HepG2 (cell line): ENCODE data around the gene NPIPB6. TPM values are rescaled to one million over a fixed set of nuclear protein-coding genes. Genes with fewer than 3 reads are reported as not detected.
A peak's percentile ranks its signal among the peaks of the same experiment; 100 is the strongest.

ENCODE experiments used
- ATF1 ChIP-seq: IDR thresholded peaks from 2 replicates; pipeline ENCODE4 v1.6.1; 2016; ENCODE audit warnings: mild to moderate bottlenecking, control low read depth
- CSRNP1 ChIP-seq: sonication (generic); formaldehyde crosslinking; IDR thresholded peaks from 2 replicates; pipeline ENCODE4 v1.8.1; 2023; ENCODE audit warnings: mild to moderate bottlenecking, missing genetic modification reagents
- DR1 ChIP-seq: sonication (generic); formaldehyde crosslinking; IDR thresholded peaks from 2 replicates; pipeline ENCODE4 v1.8.0; 2021; ENCODE audit warnings: mild to moderate bottlenecking, missing genetic modification reagents, inconsistent platforms
- ELF3 ChIP-seq: IDR thresholded peaks from 2 replicates; pipeline ENCODE4 v1.6.1; 2016; ENCODE audit warnings: missing genetic modification reagents, missing compliant biosample characterization
- FOXP1 ChIP-seq, 2 experiments: fragments of 450-650 bp in 1 of 2; IDR thresholded peaks; 2 replicates each; pipeline ENCODE4 v1.6.1; 2017 to 2018; ENCODE audit warnings: antibody characterized with exemption in 1 of 2
- GATAD2A ChIP-seq: IDR thresholded peaks from 2 replicates; pipeline ENCODE4 v1.6.1; 2016
- GPBP1L1 ChIP-seq: sonication (generic); formaldehyde crosslinking; IDR thresholded peaks from 2 replicates; pipeline ENCODE4 v1.5.0; 2020; ENCODE audit warnings: mild to moderate bottlenecking, missing genetic modification reagents
- HCFC1 ChIP-seq: fragments of 150-350 bp; IDR thresholded peaks from 2 replicates; pipeline ENCODE4 v1.6.1; 2014; ENCODE audit warnings: low read depth, low read length
- IRX3 ChIP-seq: sonication (generic); formaldehyde crosslinking; IDR thresholded peaks from 2 replicates; pipeline ENCODE4 v1.8.1; 2023; ENCODE audit warnings: mild to moderate bottlenecking, low read depth, missing genetic modification reagents, borderline replicate concordance
- KMT2B ChIP-seq: IDR thresholded peaks from 2 replicates; pipeline ENCODE4 v1.6.1; 2016; ENCODE audit warnings: missing genetic modification reagents, missing compliant biosample characterization
- MXI1 ChIP-seq: IDR thresholded peaks from 3 replicates; pipeline ENCODE4 v1.6.1; 2012; ENCODE audit warnings: low read depth, low read length, inconsistent platforms, borderline replicate concordance
- NR2C2 ChIP-seq: sonication (generic); formaldehyde crosslinking; IDR thresholded peaks from 2 replicates; pipeline ENCODE4 v1.4.0; 2020; ENCODE audit warnings: missing genetic modification reagents, mild to moderate bottlenecking, moderate library complexity, borderline replicate concordance
- PTBP1 ChIP-seq: fragments of 200-400 bp; formaldehyde crosslinking; IDR thresholded peaks from 2 replicates; pipeline ENCODE4 v1.6.1; 2018; ENCODE audit warnings: low read length, low read depth; ENCODE audit not compliant: poor library complexity, severe bottlenecking
- RFXAP ChIP-seq: sonication (generic); formaldehyde crosslinking; IDR thresholded peaks from 2 replicates; pipeline ENCODE4 v1.4.0; 2020; ENCODE audit warnings: missing genetic modification reagents, borderline replicate concordance
- RNF2 ChIP-seq: fragments of 450-650 bp; conservative IDR thresholded peaks from 2 replicates; pipeline ENCODE4 v1.6.1; 2016; ENCODE audit warnings: low read depth
- SIN3A ChIP-seq: IDR thresholded peaks from 2 replicates; pipeline ENCODE4 v1.6.1; 2011; ENCODE audit warnings: low read depth, mild to moderate bottlenecking, control low read depth, low read length, borderline replicate concordance
- SOX6 ChIP-seq, 2 experiments: fragments of 450-650 bp in 1 of 2; sonication (generic) in 1 of 2; formaldehyde crosslinking in 1 of 2; IDR thresholded peaks; 2 replicates each; pipeline versions ENCODE4 v1.4.0 to v1.6.1; 2017 to 2020; ENCODE audit warnings: antibody characterized with exemption in 1 of 2, mild to moderate bottlenecking in 1 of 2, missing genetic modification reagents in 1 of 2
- SP5 ChIP-seq: IDR thresholded peaks from 2 replicates; pipeline ENCODE4 v1.6.1; 2016; ENCODE audit warnings: low read depth, borderline replicate concordance
- TEAD2 ChIP-seq: sonication (generic); formaldehyde crosslinking; IDR thresholded peaks from 2 replicates; pipeline ENCODE4 v1.9.0; 2021; ENCODE audit warnings: missing genetic modification reagents
- ZBTB34 ChIP-seq: sonication (generic); formaldehyde crosslinking; IDR thresholded peaks from 2 replicates; pipeline ENCODE4 v1.8.0; 2022; ENCODE audit warnings: mild to moderate bottlenecking, missing genetic modification reagents
- ZKSCAN5 ChIP-seq: sonication (generic); formaldehyde crosslinking; IDR thresholded peaks from 2 replicates; pipeline ENCODE4 v1.5.1; 2020; ENCODE audit warnings: mild to moderate bottlenecking, missing genetic modification reagents
- ZNF572 ChIP-seq: sonication (generic); formaldehyde crosslinking; IDR thresholded peaks from 2 replicates; pipeline ENCODE4 v1.5.1; 2020; ENCODE audit warnings: mild to moderate bottlenecking, missing genetic modification reagents
- ZNF639 ChIP-seq: conservative IDR thresholded peaks from 2 replicates; pipeline ENCODE4 v1.6.1; 2018; ENCODE audit warnings: missing genetic modification reagents
- ZNF792 ChIP-seq: IDR thresholded peaks from 2 replicates; pipeline ENCODE4 v1.6.1; 2016
- ZNF879 ChIP-seq: sonication (generic); formaldehyde crosslinking; IDR thresholded peaks from 2 replicates; pipeline ENCODE4 v1.8.1; 2023; ENCODE audit warnings: missing genetic modification reagents
- polyA plus RNA-seq, 8 experiments: library from polyadenylated mRNA; depleted of rRNA in 3 of 8; stranded (reverse) in 7 of 8; unstranded in 1 of 8; fragments of >200 nt; fragmentation: Illumina TruSeq in 4 of 8; extraction: Trizol in 4 of 8; gene quantifications; 2 replicates each; pipeline versions ENCODE4 v1.2.1 to v1.2.3, GENCODE V29; 2011 to 2016; ENCODE audit warnings: low read depth in 4 of 8, missing spikeins in 1 of 8, mixed read lengths in 1 of 8; ENCODE audit not compliant: insufficient read depth in 1 of 8
- total RNA-seq, 5 experiments: library from RNA; depleted of rRNA; stranded (reverse); fragments of >200 nt; fragmentation: Illumina TruSeq; extraction: Trizol; gene quantifications; 2 replicates each; pipeline ENCODE4 v1.2.3, GENCODE V29; 2016; ENCODE audit warnings: low read depth in 1 of 5
- TF ChIP-seq, protein P1 (sequence below): sonication (generic); formaldehyde crosslinking; IDR thresholded peaks from 2 replicates; pipeline ENCODE4 v1.8.1; 2023; ENCODE audit warnings: mild to moderate bottlenecking, moderate library complexity, missing genetic modification reagents

The NPIPB6 gene
- total and polyA plus RNA-seq, 2 of the 13 experiments (the other 11 are each of a cell fraction or from before 2014, with no cell fraction given) = 0.25 TPM; not detected in 1

- TF ChIP-seq SOX6 (IDR thresholded peaks at IDR 0.05) (no peak), SOX6 (CRISPR knock-in tag; IDR thresholded peaks at IDR 0.05) (no peak), ZNF792 (peak; percentile 96), NR2C2 (CRISPR knock-in tag) (no peak), HCFC1 (no peak), SIN3A (peak; percentile 81; the same call in 1 of the 2 replicates), ZKSCAN5 (CRISPR knock-in tag) (no peak), MXI1 (0 out of 3 replicates have a peak, but pooled peaks have one; percentile 33), ATF1 (CRISPR knock-in tag) (no peak), SP5 (CRISPR knock-in tag) (no peak), RFXAP (CRISPR knock-in tag) (no peak), ZNF879 (CRISPR knock-in tag) (peak; percentile 84; the same call in 1 of the 2 replicates), RNF2 (no peak), TEAD2 (CRISPR knock-in tag) (peak; percentile 97), ZNF572 (no peak), GPBP1L1 (no peak), GATAD2A (CRISPR knock-in tag) (peak; percentile 60; the same call in 1 of the 2 replicates), CSRNP1 (0 out of 2 replicates have a peak, but pooled peaks have one; percentile 36), DR1 (CRISPR knock-in tag) (peak; percentile 32; the same call in 1 of the 2 replicates), ZNF639 (peak; percentile 87), KMT2B (peak; percentile 81), ELF3 (peak; percentile 88), ZBTB34 (CRISPR knock-in tag) (no peak), IRX3 (CRISPR knock-in tag) (peak; percentile 97; the same call in 1 of the 2 replicates), FOXP1 (IDR thresholded peaks at IDR 0.05) (no peak), FOXP1 (CRISPR knock-in tag; IDR thresholded peaks at IDR 0.05) (peak; percentile 43; the same call in 1 of the 2 replicates), PTBP1 (no peak)
- TF ChIP-seq, protein P1, sequence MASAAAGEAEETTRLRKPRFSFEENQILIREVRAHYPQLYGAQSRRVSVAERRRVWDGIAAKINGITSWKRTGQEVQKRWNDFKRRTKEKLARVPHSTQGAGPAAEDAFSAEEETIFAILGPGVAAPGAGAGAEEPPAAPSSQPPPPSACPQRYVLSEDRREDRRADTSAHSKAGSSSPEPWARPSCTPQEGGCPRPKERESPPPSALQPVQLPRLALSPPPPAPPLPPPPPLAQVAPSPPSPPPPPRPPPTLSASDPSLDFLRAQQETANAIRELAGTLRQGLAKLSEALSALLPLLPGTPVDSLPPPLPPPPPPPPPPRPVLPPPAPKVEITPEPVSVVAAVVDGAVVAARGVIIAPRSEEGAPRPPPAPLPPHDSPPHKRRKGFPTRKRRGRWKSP (CRISPR knock-in tag) = no peak
Observed at GRCh38 chr16:28304214-28304613, 59.1 kb downstream of the NPIPB6 start (continued).
